NAMALWA (cell line): ENCODE data around the gene CDKN2D.
"Not testable (repeated sequence)": the region's sequence is repeated elsewhere in the genome, so short reads cannot be mapped to it uniquely, and the experiment has no call there.

Experiments
- DNase-seq: peaks from one replicate; pipeline ENCODE4 v3.0.0-alpha.2; 2015; ENCODE audit warnings: low spot score

Gene CDKN2D

DNA sequence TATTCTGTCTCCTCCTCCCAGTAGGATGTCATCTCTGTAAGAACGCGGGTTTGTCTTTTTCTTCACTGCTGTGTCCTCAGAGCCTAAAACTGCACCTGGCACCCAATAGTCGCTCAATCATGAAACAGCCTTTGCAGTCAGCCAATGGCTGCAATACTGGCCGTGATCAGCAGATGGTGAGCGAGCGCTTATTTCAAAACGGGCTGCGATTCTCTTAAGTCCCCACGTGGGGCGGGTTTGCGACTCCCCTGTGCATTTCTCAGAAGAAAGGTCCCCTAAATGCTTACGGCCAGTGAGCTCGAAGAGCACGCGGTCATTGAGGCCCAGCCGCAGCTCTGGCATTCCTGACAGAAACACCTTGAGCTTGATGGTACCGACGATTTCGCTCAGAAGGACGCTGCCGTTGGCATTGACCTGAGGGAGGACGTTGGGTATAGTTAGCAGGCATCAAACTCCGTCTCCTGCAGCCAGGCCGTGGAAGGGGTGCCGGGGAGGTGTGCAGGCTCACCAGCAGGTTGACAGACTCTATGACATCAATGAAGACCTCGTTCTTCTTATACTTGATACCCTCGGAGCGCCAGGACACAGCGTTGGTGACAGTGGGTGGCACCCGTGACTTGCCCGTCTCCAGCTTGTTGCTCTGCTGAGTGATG, 12.3 kb upstream of the CDKN2D start:
- peak; percentile 97 for DNase-seq

DNA sequence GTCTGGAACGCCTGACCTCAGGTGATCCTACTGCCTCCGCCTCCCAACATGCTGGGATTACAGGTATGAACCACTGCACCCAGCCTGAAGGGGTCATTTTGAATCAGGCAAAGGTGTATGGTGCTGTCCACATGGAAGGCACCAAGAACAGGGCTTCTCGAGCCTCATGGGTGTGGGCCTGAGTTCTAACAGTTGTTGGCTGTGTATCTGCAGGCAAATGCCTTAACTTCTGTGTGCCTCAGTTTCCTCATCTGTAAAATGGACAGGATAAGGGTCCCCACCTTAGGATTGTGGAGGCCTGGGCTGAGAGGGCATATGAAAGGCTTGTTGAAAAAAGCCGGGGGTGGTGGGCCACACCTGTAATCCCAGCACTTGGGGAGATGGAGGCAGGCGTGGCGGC, 9.2 kb upstream of the CDKN2D start:
- DNase-seq = no peak

DNA sequence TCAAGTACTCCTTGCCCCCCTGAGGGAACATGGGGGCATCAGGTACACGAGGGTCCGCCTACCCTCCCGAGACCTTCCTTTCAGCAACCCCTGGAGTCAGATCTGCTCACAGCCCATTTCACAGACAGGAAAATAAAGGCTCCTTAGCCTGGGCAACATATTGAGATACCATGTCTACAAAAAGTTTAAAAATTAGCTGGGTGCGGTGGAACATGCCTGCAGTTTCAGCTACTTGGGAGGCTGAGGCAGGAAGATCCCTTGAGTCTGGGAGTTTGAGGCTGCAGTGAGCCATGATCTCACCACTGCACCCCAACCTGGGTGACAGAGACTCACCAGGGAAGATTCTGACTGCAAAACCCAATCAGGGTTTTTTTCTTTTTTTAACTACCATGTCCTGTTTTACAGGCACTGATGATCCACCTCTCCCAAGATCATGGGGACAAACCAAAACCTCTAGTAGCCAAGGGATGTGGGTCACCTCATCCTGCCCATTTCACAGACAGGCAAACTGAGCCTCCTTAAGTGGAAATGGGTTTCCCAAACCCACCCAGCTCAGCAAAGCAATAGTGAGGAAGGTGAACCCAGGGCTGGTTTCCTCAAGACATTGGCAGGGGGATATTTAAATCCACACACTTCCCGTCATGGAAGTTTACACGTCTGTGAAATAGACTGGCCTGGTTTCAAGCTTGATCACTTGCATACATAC, 6.4 kb upstream of the CDKN2D start:
- DNase-seq = no peak

DNA sequence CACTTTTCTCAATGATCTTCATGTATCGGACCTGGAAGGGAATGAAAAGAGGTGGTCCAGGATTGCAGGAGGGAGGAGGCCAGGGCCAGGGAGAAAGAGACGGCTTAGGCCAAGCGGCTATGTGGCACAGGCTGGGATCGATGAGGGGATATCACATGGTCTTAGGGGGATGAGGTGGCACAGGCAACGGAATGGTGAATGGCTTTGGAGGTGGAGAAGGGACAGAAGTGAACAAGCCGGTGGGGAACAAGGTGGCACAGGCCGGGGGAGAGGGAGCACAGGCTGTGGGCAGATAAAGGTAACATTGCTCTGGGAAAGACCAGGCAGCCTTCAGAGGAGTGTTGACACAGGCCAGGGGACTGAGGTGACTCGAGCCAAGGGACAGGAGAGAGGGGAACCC, 5.7 kb upstream of the CDKN2D start:
- no peak for DNase-seq

DNA sequence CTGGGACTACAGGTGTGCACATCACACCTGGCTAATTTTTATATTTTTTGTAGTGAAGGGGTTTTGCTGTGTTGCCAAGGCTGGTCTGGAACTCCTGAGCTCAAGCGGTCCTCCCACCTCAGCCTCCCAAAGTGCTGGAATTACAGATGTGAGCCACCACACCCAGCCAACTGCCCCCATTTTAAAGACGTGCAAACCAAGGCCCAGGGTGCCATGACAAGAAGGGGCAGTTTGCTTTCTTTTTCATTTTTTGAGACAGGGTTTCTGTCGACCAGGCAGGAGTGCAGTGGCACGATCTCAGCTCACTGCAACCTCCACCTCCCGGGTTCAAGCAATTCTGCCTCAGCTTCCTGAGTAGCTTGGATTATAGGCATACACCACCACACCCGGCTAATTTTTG, 5.0 kb upstream of the CDKN2D start:
- not testable (repeated sequence) for DNase-seq

DNA sequence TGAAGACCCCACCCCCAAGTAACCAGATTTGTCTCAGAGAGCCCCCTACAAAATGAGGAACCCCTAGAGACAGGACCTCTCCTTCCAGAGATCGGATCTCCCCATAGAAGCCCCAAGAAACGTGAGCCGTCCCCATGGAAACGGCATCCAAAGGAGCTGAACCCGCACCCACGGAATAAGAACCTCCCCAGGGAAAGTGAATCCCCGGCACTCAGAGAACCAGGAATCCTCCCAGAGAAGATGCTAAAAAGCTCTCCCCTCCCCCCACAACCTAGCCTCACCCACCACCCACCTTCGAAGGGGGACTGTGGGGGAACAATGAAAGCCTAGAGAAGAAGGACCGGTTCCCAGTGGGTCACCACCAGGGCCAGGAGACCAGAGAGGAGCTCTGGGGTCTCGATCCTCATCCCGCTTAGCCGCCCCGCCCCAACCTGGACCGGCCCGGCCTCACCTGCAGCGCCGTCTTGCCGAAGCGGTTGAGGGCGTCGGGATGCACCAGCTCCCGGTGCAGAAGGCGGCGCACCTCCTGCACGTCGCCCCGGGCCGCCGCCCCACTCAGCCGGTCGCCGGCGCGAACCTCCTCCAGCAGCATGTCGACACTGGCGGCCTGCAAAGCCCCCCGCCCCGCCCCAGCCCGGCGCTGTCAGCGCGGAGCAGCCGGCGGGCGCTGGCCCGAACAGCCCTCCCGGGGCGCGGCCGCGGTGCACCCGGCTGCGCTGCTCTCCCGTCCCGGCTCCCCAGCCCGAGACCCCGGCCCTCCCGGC, 535 bp downstream of the CDKN2D start:
- peak; percentile 74 for DNase-seq

DNA sequence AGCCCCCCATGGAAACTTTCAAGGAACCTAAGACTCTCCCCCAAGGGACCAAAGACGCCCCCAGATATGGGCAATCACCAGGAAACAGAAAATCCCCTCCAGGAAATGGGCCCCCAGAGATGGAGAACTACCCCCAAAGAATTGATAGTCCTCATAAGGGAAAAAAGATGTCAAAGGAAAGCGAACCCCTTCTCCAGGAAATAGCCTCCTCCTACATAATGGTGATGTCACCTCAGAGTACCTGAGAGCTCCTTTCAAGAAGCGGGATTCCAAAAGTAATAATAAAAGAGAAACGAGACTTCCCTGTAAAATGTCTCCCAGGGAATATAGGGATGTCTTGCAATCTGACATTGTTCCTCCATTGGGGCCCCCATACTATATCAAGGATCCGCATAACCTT, 1.1 kb downstream of the CDKN2D start:
- no peak for DNase-seq

DNA sequence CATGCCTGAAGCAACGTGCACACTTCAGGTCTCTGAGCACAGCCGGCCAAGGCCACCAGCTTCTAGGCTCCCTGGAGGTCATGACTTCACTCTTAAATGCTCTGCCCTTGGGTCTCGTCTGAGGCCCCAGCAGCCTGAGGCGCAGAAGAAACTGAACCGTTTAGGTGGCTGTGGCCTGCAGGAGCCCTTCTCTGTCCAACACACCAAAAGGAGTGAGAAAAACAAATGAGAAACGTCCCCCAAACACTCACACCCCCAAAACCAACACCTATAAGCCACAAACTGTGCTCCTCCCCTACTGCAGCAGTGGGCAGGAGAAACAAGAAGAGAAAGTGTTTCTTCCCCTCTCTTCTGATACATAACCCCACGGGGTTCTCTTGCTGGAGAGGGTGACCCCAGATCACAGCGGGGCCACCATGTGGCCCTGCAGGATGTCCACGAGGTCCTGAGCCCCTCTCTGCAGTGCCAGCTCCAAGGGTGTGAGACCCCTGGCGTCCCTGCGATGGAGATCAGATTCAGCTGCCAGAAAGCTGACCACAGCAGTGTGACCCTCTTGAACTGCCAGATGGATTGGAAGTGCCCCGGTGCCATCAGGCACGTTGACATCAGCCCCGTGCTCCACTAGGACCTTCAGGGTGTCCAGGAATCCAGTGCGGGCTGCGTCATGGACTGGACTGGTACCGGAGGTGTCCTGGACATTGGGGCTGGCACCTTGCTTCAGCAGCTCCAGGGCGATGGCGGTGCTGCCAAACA, 1.9 kb downstream of the CDKN2D start:
- peak; percentile 82 for DNase-seq

DNA sequence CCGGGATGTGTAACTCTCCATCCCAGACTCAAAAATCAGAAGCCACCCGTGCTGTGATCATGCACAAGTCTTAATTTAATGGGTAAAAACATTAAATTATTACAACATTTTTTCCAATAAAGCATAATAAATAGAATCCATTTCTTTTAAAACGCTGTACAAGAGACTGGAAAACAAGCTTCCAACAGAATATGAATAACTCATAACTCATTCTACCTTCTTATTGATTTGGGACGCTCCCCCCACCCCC, 2.4 kb downstream of the CDKN2D start:
- no peak for DNase-seq

DNA sequence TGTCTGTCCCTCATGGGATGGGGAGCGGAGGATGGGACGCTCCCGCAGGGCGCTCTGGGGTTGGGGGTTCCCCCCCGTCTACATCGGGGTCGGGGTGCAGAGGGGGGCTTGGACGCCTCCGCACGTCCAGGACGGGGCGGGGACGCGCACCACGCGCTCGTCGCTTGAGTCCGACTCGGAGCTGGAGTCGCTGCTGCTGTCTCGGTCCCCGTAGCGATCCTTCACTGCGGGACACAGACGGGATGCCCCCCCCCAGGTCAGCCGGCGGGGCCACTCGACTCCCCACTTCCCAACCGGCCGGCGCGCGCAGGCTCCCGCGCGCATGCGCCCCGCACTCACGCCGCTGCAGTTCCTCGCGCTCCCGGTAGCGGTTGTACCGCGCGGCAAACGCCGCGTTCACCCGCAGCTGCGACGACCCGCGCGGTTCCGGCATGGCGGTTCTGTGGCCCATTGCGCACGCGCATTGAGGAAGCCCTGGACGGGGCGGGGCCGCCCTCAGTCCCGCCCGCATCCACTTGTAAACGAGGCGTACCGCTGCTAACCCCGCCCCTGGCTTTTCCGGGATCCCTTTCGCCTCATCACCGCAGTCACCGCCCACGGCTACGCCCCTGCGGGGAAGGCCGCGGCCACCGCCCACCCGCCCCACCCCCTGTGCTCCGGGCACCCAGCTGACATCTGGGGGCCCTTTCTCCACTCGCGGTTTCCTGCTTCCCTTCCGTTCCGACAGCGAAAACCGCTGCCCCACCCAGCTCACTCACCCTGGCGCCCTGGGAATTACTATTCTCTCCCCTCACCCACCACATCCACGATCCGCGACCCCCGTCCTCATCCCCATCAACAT, 3.0 kb downstream of the CDKN2D start, which contains the start of gene KRI1:
Gene KRI1, minus strand, starts transcription at position 444 of the 841 bp plus-strand sequence. Its CDS starts 11 bp downstream, at position 433.
- peak; percentile 99 for DNase-seq

DNA sequence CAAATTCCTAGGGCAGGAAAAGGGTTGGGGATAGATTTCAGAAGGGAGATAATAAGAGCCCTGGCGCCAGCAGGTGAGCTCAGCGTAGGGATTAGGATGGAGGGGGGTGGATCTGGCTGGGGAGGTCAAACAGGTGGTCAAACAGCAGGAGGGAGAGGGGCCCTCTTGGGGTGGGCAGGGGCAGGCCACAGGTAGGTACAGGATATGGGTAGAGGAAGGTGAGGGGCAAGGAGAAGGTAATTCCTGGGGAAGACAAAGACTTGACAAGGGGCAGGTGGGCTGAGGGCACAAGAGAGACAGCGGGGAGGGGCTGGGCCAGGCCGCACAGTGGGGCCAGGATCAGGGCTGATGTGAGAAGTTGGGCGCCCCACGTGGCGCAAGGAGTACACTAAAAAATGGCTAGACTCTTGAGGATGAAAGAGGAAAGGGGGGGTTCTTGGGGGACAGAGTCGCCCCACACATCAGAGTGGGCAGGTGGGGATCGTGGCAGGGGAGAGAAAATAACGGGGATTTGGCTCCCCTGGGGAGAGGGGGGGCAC, 3.7 kb downstream of the CDKN2D start:
- peak; percentile 86 for DNase-seq

DNA sequence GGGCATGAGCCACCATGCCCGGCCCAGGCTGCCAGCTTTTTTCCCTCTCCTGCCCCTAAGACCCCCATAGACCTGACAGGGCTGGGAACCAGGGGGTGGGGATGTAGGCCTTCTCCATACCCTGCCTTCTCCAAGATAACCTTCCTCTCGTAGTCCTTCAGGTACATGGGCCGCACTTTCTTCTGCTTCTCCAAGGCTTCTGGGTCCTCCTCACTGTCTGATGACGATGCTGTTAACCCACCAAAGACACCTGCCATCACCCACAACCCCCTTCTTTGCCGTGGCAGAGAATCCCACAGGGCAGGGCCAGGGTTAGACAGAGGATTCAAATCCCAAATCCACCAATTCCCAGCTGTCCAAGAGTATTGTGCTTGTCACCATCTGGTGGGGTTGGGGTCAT, 6.2 kb downstream of the CDKN2D start:
- DNase-seq = no peak

DNA sequence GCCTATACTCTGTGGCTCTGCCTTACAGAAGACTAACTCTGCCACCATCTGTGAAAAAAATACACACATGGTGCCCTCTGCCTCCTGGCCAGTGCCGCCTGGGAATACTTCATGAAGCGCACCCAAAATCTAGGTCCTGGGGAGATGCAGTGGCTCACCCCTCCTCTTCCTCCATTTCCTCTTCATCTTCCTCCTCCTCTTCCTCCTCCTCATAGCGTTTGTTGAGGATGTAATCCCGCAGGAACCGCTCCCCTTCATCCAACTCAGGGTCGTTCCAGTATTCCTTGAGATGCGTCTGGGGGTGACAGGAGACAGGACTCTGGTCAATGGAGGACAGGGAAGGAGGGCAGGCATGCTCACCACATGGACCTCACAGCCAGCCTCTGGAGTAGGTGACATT, 8.6 kb downstream of the CDKN2D start:
- no peak for DNase-seq

DNA sequence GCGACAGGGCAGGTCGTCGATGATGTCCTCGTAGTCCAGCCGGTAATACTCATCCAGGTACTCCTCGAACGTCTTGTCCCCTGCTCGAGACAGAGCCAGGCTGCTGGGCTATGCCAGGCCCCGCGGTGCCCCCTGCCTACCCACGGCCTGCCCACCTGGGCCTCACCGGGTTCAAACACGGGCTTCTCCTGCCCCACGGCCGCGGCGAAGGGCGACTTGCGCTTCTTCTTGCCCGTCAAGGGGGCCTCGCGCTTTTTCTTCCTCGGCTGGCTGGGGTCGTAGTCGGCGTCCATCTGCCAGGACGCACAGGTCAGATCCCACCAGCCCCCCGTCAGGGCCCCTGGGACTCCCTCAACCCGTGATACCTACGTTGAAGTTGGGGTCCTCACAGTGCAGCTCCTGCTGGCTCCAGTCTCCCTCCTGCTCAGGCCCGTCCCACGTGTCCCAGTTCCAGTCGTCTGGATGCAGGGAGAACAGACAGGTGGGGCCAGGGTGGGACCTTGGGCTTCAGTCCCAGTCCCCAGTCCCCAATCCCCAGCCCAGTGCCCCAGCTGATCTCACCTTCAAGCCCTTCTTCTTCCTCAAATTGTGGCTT, 11.1 kb downstream of the CDKN2D start:
- no peak for DNase-seq

DNA sequence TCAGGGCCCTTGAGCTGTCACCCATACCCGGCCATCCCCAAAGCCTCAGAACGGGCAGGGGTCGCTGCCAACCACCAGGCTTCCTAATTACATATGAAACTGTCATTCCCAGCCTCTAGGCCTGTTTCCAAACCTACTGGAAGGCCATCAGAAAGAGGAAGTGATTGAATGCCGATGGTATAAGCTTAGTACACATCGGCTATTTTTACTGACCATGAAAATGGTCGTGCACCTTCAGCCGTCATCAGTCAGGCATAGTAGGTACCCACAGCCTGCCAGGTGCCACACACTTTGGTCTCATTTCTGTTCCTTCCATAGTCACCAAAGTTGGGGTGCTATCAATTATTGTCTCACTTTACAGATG, 13.2 kb downstream of the CDKN2D start:
- DNase-seq = no peak

DNA sequence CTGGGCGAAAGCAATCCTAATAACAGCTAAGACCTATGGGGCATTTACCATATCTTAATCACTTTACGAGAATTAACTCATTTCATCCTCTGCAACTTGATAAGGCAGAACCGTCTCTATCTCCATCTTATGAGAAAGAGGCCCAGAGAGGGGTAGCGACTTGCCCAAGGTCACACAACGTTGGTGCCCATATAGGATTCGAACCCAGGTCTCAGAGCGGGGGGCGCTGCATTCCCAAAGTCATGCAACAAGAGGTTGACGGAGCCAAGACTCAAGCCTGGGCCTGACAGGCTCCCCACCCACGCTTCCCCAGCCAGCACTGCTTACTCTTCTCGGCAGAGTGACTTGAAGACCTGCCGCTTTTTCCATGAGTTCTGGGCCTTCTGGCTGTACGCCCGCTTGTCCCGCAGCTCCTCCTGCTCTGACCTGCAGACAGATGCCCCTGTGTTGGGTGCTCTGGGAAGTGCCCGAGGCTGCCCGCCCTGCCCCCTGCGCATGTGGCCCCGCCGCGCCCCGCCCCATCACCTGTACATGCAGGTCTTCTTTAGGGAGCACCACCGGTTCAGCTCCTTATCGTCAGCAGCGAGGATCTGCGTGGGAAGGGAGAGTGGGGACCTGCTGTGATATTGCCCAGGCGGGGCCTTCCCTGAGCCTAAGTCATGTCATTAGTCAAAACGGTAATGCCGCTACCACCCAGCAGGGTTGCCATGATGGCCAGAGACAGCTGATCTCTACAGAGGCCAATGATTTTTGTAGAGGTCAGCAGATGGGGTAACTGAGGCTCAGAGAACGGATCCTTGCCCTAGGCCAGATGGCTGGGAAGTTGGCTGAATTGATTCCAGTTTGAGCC, 13.8 kb downstream of the CDKN2D start:
- DNase-seq = no peak

DNA sequence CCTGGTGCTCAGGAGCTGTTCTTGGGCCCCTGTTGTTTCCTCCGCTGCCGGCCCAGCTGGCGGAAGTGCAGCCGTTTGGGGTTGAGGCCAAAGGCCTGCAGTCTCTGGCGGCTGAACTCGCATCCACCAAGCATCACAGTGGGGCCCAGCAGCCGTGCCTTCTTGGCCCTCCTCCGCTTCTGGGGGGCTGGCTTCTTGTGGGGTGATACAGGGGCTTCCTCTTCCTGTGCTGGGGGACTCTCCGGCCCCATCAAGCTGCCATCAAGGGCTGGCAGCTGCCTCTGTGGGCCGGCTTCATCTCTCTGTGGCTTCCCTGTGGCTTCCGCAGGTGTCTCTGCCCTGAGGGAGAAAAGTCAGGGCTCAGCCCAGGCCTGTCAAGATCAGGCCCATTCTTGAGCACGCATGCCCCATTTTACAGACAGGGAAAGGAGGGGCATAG, 14.8 kb downstream of the CDKN2D start:
- peak; percentile 93 for DNase-seq

DNA sequence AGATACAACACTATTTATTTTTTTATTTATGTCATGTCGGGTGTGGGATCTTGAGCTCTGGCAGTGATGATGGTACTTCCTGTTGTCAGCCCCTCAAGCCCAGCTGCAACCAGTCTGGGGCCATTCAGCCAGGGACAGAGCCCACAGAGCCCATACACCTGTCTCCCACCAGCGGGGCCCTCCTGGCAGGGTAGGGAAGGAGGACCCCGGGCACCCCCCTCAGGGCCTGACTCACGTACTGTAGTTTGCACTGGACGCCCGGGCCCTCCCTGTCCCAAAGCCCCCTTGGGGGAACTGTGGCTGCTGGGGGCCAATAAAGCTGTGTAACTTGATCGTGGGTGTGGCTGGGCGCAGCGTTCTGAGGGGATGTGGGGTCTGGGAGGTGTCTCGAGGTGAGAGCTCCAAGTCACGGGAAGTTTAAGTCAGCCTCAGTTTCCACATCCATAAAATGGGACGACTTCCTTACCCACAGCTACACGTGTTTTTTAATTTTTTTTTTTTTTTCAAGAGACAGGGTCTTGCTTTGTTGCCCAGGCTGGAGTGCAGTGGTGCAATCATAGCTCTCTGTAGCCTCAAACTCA, 15.6 kb downstream of the CDKN2D start:
- peak; percentile 79 for DNase-seq

DNA sequence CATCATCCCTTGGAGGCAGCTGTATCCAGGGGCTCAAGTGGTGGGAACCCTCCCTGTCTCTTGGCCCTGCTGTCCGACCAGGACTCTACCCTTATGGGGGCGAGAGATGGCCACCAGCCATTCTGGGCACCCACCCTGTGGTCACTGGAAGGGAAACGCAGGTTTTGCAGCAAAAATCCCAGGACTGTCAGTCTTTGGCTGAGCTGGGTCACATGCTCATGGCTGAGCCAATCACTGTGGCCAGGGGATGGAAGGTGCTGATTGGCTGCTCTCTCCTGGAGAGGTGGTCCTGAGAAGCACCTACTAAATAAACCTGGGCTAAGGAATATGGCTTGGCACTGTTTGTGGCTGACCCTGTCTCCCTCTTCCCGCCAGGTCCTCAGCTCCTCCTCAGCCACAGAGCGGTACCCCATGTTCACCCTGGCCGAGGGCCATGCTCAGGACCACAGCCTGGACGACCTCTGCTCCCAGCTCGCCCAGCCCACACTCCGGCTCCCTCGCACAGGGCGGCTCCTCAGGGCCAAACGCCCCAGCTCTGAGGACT, 16.2 kb downstream of the CDKN2D start:
- DNase-seq = peak; percentile 69
